PC-9 (cell line): ENCODE results near the gene INO80E.

Experiments used
- CTCF ChIP-seq: fragments of 200-600 bp; sonication (generic); conservative IDR thresholded peaks from 2 replicates; pipeline ENCODE4 v1.6.1; 2017; ENCODE audit warnings: mixed run types, antibody characterized with exemption, mild to moderate bottlenecking, moderate library complexity
- EZH2 ChIP-seq: fragments of 200-600 bp; sonication (generic); IDR thresholded peaks from 2 replicates; pipeline ENCODE4 v1.8.0; 2017; ENCODE audit warnings: antibody characterized with exemption, low read depth

GRCh38 chr16:29977063-29977825, 18.8 kb upstream of the INO80E start:
- no peak for TF ChIP-seq CTCF
- TF ChIP-seq EZH2: no peak
